KG1 (cell line): ENCODE data around the gene B3GAT3.
"Not testable (repeated sequence)": the region's sequence is repeated elsewhere in the genome, so short reads cannot be mapped to it uniquely, and the experiment has no call there.

Experiments
- DNase-seq: peaks from one replicate; lab custom pipeline; 2025; lab: John Stamatoyannopoulos, UW

The B3GAT3 gene

DNA sequence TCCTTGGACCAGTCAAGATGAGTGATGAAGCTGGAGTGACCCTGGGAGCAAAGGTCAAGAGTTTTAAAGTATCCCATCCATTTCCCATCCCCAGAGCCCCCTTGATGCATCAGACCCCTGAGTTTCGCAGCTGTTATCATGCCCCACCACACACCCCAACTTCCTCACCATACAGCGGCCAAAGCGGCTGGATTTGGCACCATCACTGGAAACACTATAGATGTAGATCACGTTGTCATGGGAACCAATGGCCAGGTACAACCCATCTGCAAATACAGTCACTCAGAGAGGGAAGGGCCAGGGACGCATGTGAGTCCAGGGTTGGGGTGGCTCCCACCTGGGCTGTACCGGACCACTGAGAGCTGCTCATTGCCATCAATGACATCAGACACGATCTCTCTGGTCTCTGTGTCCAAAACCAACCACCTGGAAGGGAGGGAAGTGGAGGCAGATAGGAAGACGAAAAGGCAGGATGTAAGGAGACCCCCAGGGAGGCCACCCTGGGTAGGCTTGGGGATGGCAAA is 17.9 kb downstream of the B3GAT3 start:
- DNase-seq: no peak

DNA sequence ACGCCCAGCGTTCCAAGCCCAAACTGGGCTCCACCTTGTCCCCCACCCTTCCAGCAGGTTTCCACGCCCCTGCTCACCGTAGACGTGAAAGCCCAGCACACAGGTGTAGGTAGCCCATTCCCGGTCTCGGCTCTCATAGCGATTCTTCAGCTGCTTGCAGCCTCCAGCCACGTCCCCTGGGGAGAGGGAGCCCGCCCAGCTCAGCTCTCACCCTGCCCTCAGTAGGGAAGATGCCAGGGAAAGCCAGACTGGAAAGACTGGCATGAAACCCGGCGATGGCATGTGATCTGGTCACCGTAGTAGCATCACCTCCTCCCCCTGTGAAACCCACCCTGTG is 18.7 kb downstream of the B3GAT3 start:
- no peak for DNase-seq

DNA sequence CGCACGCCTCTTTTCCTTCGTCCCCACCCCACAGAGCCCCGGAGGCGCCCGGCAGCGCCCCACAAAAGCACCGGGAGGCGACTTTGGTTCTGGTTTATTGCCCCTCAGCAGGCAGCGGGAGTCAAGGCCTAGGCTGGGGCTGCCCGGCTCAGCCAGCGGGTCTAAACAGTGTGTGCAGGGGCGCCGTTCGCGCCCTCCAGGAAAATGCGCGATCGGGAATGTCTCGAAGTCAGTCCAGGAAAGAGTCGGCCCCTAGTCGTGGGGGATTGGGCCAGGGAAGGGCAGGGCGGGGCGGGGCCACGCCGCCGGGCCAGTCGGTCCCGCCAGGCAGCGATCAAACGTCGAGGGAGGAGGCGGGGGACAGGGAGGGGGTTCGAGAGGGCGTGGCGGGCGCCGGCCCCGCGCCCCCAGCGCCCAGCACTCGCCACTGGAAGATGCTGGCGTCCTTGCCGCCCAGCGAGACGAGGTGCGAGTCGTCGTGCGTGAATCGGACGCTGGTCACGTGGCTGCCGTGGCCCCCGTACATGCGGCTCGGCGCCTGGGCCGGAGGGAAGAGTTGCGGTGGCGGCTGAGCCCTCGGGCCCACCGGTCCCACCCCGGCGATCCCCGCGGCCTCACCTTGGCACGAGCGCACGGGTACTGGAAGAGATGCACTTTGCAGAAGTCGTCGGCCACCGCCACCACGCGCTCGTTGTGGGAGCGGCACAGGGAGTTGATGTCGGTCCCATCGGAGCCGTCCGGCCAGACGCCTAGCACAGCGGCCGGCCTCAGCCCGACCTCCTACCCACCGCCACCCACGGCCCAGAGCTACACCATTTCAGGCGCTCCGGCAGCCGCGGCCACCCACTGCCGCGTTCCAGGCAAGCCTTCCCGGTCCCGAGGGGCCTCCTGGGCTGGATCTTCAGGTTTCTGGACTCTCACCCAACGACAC is 19.4 kb downstream of the B3GAT3 start:
- no peak for DNase-seq

DNA sequence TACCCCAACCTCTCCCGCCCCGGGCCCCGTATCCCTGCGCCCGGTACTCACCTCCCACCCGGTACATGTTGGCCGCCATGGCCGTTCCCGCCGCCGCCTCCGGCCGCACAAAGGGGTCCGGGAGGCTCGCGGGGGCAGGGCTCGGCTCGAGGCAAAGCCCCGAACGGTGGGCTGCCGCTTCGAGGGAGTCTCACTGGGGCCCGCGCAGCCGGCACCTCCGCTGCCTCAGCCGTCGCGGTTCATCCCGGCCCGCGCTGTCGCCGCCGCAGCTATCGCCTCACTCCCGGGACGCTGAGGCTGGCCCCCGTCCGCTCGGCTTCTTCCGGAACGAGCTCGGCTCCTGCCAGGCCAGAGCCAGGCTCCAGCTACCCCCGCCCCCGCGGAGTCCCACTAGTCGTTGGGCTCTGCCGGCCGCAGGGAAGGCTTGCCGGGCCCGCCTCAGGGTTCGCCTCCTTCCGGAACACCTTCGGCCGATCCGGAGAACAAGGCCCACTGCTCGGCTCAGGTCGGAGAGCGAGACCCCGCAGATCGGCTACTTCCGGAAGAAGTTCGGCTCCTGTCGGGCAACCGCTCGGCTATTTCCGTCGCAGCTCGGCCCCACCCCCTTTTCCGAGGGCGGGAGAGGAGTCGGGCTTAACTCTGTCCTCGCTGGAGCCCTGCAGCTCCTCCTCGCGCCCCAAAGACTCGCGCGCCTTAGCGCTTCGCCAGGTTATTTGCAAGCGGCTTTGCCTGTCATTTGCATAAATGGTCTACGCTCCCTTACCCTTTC is 20.2 kb downstream of the B3GAT3 start, which contains the start of gene MTA2:
Gene MTA2 (minus strand): TSS at position 494 of the 769 bp plus-strand sequence. CDS start 415 bp downstream, at position 79.
- peak; percentile 98 for DNase-seq

DNA sequence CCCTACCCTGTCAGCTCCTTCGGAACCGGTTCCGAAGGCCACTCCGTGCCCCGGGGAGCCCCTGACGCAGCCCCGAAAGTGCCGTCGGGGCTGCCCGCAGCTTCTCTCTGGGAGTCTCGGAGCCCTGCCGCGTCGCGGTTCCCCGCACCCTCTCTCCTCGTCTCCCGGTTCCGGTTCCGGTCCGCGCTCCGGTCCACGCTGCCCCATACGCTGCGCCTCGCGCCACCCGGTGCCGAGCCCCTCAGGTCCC is 20.7 kb downstream of the B3GAT3 start:
- DNase-seq: no peak

DNA sequence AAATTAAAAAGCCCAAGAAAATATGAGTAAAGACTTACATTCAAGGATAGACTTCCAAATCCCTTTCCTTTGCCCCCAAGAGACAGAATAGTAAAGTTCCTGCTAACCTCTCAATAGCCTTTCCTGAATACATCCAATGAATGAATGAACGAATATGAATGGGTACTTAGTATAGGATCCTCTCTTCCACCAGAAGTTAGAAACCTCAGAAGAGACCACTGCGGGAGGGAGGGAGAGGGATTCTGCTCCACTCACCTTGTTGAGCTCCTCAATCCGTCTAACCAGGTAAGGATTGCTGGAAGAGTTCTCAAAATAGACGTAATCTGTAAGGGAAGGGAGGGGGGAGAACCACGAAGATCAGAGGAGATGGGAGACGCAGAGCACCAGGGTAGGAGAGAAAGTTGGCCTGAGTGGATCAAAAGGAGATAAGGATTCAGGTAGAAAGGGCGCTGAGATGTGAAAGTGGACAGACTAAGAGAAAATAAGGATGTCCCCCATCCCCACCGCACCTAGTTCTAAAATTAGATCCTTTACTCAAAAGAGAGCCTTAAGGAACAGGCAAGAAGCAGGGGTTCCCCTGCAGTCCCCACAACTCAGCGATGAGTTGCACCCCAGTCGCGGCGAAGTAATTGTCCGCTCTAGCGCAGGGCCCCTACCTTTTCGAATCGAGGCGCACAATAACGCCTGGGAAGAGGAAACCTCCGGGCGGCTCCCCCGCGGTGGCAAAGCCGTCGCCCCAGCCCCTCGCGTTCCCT is 21.2 kb downstream of the B3GAT3 start:
- peak; percentile 34 for DNase-seq

DNA sequence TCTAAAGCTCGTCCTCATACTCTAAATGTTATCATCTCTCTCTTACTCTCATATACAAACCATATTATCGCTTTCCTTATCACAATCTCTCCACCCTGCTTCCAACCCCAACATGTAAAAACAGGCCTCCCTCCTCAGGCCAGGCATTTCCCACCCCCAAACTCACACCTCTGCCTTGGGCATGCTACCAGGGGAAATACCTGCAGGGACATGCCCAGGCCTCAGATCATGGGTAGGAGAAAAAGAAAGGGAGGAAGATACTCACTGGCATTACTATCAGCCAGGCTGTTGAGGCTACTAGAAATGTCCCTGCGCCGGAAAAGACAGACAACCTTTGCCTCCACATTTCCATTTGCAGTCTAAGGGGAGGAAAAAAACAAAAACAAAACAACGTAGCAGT is 21.9 kb downstream of the B3GAT3 start:
- DNase-seq: no peak

DNA sequence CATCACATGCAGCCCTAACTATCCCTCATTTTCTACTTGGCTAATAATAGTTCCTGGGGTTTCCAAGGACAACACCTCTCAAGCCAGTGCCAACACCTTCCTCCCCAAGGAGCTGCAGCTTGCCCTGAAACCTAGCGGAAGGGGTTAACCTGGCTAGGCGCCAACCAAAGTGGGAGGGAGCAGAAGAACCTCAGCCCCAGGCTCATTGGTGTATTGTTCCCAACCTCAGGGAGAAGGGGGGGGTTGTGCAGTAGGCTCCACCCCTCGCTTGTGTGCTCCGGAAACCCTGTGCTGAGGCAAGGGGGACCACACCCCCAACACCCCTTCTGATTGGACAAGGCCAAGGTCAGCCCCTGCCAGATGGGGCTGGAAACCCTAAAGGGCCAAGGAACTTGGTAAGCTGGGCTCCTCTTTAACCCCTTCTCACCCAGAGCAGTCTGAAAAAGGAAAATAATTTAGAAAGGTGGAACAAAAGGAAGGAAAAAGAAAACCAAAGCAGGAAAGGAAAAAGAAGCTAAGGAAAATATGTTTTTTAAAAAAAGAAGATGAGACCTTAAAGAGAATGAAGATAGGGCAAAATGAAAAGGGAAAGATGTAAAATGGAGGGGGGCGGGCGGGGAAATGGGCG is 22.6 kb downstream of the B3GAT3 start:
- DNase-seq: peak; percentile 99

DNA sequence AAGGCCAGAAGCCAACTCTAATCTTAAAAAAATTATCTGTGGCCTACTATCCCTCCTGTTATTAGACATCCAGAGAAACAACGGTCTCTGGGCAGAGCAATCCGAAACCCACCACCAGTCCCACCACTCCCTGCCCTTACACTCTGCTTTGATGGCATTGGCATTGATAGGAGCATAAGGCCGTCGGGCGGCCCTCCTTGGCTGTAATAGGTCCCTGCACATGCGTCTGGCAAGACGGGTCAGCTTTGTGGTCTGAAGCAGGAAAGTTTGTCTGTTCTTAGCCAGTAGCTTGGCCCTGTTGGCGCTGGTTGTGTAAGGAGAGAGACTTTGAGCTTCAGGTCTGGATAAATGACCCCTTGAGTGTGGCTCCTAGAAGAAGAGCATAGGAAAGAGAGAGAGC is 26.7 kb downstream of the B3GAT3 start:
- no peak for DNase-seq

DNA sequence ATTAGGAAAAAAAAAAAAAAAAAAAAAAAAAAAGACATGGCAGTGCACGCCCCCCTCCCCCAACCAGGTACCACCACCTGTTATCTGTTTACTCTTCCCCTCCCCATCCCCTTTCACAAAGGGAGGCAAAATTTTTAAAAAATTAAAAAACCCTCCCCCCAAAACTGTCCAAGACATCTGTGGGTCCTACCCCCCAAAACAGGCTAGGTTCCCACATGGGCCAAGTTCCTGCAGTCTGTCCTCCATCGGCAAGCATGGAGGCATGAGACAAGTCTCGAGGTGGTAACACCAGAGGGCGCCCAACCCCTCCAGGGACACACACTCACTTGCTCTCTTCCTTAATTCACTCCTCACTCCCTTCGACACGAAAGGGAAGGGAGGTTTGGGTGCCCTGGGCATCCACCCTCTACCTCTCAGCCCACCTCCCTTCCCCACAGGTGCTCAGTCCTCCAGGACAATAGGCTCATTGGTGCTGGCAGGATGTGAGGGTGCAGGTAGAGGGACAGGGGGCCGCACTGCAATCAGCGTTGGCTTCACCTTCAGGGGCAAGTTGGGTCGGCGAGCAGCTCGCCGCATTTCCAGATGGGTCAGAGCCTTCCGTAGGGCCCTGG is 28.2 kb downstream of the B3GAT3 start:
- DNase-seq: peak; percentile 48

DNA sequence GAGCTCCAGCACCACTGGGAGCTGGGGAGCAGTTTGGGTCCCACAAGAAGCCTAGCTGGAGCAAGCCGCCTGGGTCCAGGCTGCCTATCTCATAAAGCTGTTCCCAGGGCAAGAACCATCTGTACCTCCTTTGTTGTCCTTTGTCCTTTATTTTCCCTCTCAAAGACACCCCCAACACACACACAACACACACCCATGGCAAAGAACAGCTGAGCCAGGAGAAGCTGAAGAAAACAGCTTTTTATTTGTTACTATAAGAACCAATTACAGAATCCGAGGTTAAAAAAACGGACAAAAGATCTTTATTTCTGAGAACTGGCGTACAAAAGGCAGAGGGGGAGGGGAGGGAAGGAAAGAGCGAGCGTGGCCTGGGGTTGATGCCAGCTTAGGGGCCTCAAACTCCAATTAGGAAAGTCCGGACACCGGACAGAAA is 28.8 kb downstream of the B3GAT3 start:
- DNase-seq: no peak

DNA sequence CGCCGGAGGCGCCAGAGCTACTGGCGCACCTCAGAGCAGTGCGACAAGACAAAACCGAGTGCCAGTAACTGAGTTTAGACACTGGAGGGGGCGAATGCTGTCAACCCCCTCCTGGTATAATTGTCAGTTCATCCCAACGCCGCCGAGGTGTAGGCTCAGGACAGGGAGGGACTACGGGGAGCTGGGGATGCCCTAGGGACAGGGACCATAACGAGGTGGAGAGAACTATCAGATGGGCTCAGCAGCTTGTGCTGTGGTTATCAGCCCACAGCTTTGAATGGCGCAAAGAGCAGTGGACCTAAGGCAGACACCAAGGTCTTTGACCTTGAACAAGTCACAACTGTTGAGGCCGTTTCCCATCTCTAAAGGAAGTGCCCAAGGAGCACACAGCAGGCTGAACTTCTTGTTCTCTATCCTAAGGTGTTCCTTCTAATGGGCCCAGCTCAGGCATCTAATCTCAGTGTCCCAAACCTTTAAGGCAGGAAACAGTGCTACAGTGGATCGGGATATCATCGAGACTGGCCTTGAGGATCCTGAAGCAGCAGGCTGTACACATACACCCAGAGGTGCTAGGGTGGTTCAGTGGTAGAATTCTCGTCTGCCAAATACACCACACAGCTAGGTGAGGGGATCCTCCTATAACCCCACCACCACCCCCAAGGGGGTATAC is 29.5 kb downstream of the B3GAT3 start:
- DNase-seq: no peak

DNA sequence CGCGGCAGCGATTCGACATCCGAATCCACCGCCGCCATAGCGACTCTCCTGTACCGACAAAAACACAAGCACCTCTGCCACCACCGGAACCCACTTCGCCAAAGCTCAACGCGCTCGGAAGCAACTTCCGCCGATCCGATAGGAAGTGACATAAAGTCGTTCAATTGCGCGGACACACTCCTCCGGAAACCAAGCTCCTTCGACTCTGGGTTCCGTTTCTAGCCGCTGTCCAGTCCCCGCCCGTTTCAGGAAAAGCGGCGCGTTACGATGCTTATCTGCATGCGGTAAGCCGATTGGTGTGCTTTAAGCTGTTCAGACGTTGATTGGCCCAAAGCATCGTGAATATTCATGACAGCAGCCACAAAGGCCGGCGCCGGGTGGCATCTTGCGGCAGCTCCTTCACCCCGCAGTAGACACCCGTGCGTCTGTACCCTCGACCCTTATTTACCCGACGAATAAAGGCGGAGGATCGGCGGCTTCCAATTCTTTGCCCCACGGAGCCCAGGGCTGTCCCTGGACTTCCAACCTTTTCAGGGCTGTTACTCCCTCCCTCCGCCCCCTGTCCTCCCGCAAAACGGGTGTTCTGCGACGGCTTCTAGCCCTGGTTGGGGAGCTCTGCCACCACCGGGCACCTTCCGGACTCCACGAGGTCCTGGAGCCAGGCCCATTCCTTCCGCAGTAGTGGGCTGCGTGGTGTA is 30.2 kb downstream of the B3GAT3 start, which contains the start of gene TUT1:
Gene TUT1 (minus strand): TSS at position 76 of the 698 bp plus-strand sequence. CDS start 38 bp downstream, at position 38.
- peak; percentile 99 for DNase-seq

DNA sequence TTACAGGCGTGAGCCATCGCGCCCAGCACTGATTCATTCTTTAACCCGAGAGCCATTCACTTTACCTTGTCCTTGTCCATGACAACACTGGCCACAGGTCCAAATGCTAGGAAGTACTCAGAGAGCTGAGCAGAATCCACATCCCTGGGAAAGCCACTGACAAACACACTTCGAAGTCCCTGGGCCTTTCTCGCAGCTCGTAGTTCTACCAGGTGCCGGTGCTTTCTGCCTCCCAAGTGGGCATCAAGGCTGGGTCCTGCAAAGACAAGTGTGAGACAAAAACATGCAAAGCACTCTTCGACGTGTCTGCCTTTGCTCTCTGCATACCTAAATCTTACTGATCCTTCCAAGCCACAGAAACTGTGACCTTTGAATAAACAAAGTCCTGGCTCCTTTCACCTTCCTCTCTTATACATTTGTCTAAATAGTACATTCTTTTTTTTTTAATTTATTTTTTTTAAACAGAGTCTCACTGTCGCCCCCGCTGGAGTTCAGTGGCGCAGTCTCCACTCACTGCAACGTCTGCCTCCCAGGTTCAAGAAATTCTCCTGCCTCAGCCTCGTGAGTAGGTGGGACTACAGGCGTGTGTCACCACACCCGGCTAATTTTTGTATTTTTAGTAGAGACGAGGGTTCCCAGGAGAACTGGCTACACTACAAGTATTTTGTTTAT is 32.7 kb downstream of the B3GAT3 start:
- DNase-seq: no peak

DNA sequence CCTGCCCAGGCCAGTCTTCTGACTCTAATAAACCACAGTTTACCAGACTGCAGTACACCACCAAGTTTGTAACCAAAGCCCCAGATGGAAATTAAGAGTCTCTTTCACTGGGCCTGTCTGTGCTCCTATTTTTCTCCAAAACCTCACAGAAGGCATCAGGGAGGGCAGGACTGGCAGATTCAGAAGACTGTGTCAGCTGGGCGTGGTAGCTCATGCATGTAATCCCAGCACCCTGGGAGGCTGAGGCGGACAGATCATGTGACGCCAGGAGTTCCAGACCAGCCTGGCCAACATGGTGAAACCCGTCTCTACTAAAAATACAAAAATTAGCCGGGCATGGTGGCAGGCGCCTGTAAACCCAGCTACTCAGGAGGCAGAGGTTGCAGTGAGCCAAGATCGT is 36.4 kb downstream of the B3GAT3 start:
- DNase-seq: not testable (repeated sequence)

DNA sequence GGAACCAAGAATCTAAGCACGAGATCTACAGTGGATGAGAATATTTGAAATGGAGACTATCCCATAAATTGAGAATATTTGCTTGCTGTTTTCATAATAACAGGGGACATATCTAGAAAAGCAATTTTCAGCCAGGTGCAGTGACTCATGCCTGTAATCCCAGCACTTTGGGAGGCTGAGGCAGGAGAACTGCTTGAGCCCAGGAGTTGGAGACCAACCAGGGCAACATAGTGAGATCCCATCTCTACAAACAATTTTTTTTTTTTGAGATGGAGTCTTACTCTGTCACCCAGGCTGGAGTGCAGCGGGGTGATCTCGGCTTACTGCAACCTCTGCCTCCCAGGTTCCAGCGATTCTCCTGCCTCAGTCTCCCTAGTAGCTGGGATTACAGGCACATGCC is 40.1 kb downstream of the B3GAT3 start:
- not testable (repeated sequence) for DNase-seq

DNA sequence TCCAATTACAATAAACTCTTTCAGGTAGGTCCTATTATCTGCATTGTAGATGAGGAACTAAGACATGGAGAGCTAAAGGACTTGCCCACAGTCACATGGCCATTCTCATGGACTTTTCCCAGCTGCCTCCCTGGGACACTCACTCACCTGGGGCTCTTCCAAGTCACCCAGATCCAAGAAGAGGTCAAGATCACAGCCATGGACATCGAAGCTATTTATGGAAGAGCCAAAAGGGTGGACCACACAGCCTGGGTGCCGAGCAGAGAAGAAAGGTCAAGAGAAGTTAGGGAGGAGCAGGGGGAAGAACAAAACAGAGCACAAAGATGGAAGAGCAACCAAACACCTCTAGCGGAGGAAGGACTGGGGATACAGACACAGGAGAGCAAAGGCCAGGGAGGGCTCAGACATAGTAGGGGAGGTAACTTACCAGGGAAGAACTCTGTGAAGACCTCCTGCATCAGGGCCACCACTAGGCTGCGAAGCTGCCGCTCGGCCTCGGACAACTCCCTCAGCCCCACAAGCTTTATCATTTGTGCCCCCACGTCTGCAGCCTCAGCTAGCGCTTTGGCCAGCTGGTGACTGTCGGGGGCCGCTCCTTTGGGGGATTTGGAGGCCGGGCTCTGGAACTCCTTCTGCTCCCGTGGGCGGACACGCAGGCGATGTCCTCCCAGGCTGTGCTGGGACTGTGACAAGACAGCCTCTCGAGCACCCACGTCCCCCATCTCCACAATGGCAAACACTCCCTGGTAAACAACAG is 40.6 kb downstream of the B3GAT3 start:
- no peak for DNase-seq

DNA sequence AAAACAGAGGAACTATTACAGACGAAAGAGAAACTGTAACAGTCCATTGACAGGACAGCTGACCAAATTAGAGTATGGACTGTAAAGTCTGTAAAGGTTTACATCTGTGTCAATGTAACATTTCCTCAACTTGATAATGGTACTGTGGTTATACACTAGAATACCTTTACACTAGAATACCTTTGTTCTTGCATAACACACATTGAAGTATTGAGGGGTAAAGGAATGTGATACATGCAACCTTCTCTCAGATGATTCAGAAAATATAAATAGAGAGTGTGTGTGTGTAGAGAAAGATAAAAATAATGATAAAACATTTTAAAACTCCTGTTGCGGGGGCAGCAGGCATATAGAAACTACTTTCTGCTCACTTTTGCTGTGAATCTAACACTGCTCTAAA is 42.5 kb downstream of the B3GAT3 start:
- DNase-seq: no peak

DNA sequence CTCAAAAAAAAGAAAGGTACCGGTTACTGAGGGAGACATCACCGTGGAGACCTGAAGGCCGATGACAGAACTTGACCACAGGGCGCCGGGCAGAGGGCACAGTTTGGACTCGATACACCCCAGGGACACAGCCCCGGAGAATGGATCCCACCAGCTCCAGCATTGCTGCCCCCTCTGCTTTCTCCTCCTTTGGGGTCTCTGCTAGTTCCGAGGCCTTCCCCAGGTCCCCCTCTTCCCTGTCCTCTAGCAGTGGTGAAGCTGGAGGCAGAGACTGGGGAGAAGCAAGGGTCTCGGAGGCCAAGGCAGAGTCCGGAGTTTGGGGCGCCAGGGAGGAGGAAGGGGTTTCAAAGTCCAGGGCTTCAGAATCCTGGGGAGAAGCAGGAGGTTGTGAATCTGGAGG is 43.2 kb downstream of the B3GAT3 start:
- DNase-seq: no peak
